DND-41 (cell line): ENCODE data around the gene LMF1.

Source experiments
- ATAC-seq: fragments of 200-7000 bp; cut with Tn5 transposase; 3 replicates; pipeline ENCODE4 v1.9.1; 2021; ENCODE audit warnings: low read depth; ENCODE audit not compliant: insufficient read depth
- DNase-seq: peaks from one replicate; pipeline ENCODE4 v3.0.0-alpha.2; 2020
- H2AFZ ChIP-seq: 2 replicates; pipeline ENCODE4 v1.6.0; 2012; ENCODE audit warnings: low read depth, low read length
- H3K27ac ChIP-seq: 2 replicates; pipeline ENCODE4 v1.5.1; 2012; ENCODE audit warnings: low read length, inconsistent platforms
- H3K27me3 ChIP-seq: fragments of 200-600 bp; sonication (generic); 2 replicates; pipeline ENCODE4 v1.6.0; 2012; ENCODE audit warnings: low read length, mild to moderate bottlenecking, inconsistent platforms; ENCODE audit not compliant: insufficient read depth, poor library complexity
- H3K36me3 ChIP-seq: 2 replicates; pipeline ENCODE4 v1.5.1; 2012; ENCODE audit warnings: low read length, inconsistent platforms; ENCODE audit not compliant: insufficient read depth
- H3K4me1 ChIP-seq: 2 replicates; pipeline ENCODE4 v1.5.1; 2012; ENCODE audit warnings: mild to moderate bottlenecking, low read length; ENCODE audit not compliant: insufficient read depth
- H3K4me2 ChIP-seq: 2 replicates; pipeline ENCODE4 v1.6.0; 2012; ENCODE audit warnings: mild to moderate bottlenecking, moderate library complexity, low read length, inconsistent platforms; ENCODE audit not compliant: insufficient read depth
- H3K4me3 ChIP-seq, 2 experiments: fragments of 200-600 bp in 1 of 2; shearing (Covaris generic) in 1 of 2; 2 replicates each; pipeline ENCODE4 v1.5.1; 2012 to 2016; ENCODE audit warnings: inconsistent platforms in 2 of 2, low read length in 2 of 2, mild to moderate bottlenecking in 2 of 2, low read depth in 1 of 2, moderate library complexity in 1 of 2
- H3K79me2 ChIP-seq: 2 replicates; pipeline ENCODE4 v1.6.0; 2012; ENCODE audit warnings: low read length, inconsistent platforms; ENCODE audit not compliant: insufficient read depth
- H3K9ac ChIP-seq: 2 replicates; pipeline ENCODE4 v1.6.0; 2012; ENCODE audit warnings: low read depth, mild to moderate bottlenecking, inconsistent platforms, low read length, moderate library complexity
- H3K9me3 ChIP-seq: 2 replicates; pipeline ENCODE4 v1.5.1; 2012; ENCODE audit warnings: low read length, moderate library complexity, mild to moderate bottlenecking, inconsistent platforms; ENCODE audit not compliant: insufficient read depth, severe bottlenecking
- H4K20me1 ChIP-seq: 2 replicates; pipeline ENCODE4 v1.6.0; 2012; ENCODE audit warnings: low read length; ENCODE audit not compliant: insufficient read depth
- EZH2 ChIP-seq: IDR thresholded peaks from 3 replicates; pipeline ENCODE4 v1.6.1; 2012; ENCODE audit warnings: borderline replicate concordance, low read depth, mild to moderate bottlenecking, moderate library complexity, low read length, inconsistent platforms; ENCODE audit not compliant: severe bottlenecking
- TF ChIP-seq, protein P1 (sequence below): IDR thresholded peaks from 2 replicates; pipeline ENCODE4 v1.5.1; 2012; ENCODE audit warnings: borderline replicate concordance, low read length, moderate library complexity, mild to moderate bottlenecking; ENCODE audit not compliant: poor library complexity, severe bottlenecking; ENCODE audit errors: extremely low read depth

The LMF1 gene

DNA sequence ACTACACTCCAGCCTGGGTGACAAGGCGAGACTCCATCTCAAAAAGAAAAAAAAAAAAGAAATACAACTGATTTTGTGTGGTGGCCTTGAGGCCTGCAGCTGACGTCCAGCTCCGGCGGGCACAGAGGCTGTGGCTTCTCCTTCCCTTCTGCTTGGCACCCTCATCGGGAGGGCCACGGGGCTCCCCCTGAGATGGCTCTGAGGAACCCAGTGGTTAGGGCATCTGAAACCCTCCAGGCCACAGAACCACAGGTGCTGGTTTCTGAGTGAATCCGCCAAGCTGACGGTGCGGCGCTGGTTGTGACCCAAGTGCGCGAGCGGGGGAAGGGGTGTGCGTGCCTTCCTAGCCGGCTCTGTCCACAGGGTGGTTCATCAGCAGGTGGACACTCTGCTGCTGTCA, 63.4 kb downstream of the LMF1 start:
- Histone ChIP-seq H3K4me1 (no peaks in the 10 kb centered on the region), H3K79me2 (no peaks in the 10 kb centered on the region), H4K20me1 (no peaks in the 10 kb centered on the region), H3K4me2 (no peak overlapping the region), H3K27me3 (no peaks in the 10 kb centered on the region), H3K36me3 (peaks cover 34% of the 10 kb centered on the region), H3K4me3 (no peak overlapping the region), H2AFZ (no peak overlapping the region), H3K9me3 (peaks cover 13% of the 10 kb centered on the region), H3K27ac (no peak overlapping the region), H3K9ac (no peak overlapping the region)
- DNase-seq, result no peak
- no peak for ATAC-seq
- TF ChIP-seq, protein P1, sequence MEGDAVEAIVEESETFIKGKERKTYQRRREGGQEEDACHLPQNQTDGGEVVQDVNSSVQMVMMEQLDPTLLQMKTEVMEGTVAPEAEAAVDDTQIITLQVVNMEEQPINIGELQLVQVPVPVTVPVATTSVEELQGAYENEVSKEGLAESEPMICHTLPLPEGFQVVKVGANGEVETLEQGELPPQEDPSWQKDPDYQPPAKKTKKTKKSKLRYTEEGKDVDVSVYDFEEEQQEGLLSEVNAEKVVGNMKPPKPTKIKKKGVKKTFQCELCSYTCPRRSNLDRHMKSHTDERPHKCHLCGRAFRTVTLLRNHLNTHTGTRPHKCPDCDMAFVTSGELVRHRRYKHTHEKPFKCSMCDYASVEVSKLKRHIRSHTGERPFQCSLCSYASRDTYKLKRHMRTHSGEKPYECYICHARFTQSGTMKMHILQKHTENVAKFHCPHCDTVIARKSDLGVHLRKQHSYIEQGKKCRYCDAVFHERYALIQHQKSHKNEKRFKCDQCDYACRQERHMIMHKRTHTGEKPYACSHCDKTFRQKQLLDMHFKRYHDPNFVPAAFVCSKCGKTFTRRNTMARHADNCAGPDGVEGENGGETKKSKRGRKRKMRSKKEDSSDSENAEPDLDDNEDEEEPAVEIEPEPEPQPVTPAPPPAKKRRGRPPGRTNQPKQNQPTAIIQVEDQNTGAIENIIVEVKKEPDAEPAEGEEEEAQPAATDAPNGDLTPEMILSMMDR, result no peak
- TF ChIP-seq EZH2, result no peak

- no peak overlapping the region for H3K4me2 ChIP-seq
- no peaks in the 10 kb centered on the region for H4K20me1 ChIP-seq
- no peak overlapping the region for H3K4me3 ChIP-seq
- ATAC-seq, result no peak
- no peak overlapping the region for H3K27ac ChIP-seq
- H3K79me2 ChIP-seq, result no peaks in the 10 kb centered on the region
- peaks cover 13% of the 10 kb centered on the region for H3K9me3 ChIP-seq
- H2AFZ ChIP-seq, result no peak overlapping the region
- no peak for DNase-seq
- no peaks in the 10 kb centered on the region for H3K4me1 ChIP-seq
- H3K36me3 ChIP-seq, result peaks cover 34% of the 10 kb centered on the region
- H3K27me3 ChIP-seq, result no peaks in the 10 kb centered on the region
- TF ChIP-seq EZH2, result no peak
- TF ChIP-seq, protein P1, result no peak
- H3K9ac ChIP-seq, result no peak overlapping the region
Observed at GRCh38 chr16:906296-906695, 64.5 kb downstream of the LMF1 start.

GRCh38 chr16:901715-902601, 68.8 kb downstream of the LMF1 start:
- no peak overlapping the region for H3K27ac ChIP-seq
- DNase-seq, result no peak
- no peaks in the 10 kb centered on the region for H4K20me1 ChIP-seq
- no peak overlapping the region for H3K4me3 ChIP-seq
- no peak for ATAC-seq
- H3K4me2 ChIP-seq, result no peak overlapping the region
- H3K79me2 ChIP-seq, result no peaks in the 10 kb centered on the region
- no peaks in the 10 kb centered on the region for H3K4me1 ChIP-seq
- no peak overlapping the region for H2AFZ ChIP-seq
- TF ChIP-seq, protein P1, result no peak
- no peak for TF ChIP-seq EZH2
- no peaks in the 10 kb centered on the region for H3K27me3 ChIP-seq
- peaks cover 7% of the 10 kb centered on the region for H3K9me3 ChIP-seq
- peaks cover 6% of the 10 kb centered on the region for H3K36me3 ChIP-seq
- no peak overlapping the region for H3K9ac ChIP-seq
